Stimulated activated naive CD4-positive, alpha-beta T cell treated with Interleukin-2 at 50 U/mL for 16 hours (primary cell): ENCODE measurements around the gene NXPH1.

Experiments
- DNase-seq: peaks from one replicate; lab custom pipeline; 2025; lab: John Stamatoyannopoulos, UW

NXPH1 gene

DNA sequence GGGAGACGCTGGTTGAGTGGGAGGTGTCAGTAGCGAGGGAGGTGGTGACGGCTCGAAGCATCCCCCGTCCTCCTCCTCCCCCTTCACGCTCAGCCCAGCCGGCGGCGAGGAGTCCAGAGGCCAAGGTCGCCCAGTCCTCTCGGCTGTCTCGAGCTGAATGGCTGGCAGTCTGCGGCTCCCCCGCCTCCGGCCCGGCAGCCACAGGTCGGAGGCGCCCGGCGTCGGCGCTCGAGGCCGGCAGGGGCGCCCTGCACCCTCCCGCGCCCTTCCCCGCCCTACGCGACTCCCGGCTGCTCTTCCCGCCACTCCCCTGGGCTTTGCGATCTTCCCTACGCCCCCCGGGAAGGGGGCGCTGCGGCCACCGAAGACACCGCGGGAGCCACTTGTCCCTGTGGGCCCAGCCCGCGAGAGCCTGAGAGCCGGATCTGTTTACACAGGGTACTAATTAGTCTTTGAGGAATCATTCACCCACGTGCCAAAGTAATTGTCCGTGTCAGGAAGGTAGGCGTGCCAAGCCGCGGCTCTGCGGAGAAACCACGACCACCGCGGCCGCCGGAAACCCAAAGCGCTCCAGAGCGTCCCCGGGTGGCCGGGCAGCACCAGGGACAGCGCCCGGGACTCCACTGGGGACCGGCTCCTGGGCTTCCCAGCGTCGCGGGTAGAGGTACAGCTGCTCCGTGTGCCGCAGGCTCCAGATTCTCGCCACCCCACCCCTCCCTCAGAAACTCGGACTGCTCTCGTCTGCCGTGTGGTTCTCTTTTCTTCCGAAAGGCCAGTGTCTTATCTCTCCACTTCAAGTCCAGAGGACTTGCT, at the start of gene NXPH1:
Gene NXPH1, plus strand, starts transcription at position 133 of the 813 bp plus-strand sequence.
- no peak for DNase-seq

DNA sequence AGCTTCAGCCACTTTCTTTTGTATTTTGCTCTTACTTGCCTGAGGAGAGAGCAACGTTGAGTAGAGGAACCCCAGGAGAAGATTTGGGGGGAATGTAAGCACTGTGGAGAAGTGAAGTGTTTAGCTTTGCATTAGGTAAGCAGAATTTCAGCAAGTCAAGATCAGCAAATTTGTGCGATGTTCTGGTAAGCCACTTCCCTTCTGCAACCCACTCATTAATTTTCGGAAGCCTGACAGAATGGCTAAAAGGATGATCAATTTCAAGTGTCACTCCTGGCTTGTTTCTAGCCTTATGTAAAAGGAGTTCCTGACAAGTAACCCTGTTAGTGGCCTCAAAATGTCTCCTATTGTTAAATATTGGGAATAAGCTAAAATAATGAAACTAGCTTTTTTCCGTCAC, 48.5 kb upstream of the NXPH1 start:
- DNase-seq: no peak

DNA sequence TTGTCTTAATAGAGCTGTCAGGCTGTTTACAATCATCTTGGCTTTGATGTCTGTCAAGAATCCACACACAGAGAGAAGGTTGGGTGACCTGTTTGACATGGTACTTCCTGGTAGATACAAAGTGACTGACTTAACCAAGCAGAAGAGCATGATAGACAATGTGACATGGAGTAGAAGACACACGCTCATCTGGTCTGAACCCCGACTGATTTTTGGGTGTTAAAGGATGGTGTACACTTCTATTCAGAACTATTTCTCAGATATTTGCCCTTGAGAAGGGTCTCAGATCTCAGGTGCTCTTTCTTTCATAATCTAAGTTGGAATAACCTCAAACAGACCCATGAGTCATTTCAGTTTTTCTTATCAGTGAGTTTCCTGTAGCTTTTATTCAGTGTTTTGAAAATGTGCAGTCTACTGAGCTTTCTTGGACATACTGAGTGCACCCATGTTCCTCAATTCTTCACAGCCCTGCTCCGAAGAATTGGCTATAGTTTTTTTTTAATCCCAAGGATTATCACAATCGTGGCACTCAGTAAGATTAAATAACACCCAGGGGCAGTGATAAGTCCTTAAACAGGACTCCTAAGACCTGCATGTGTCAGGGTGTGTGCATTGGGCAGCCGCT, 46.4 kb upstream of the NXPH1 start:
- no peak for DNase-seq

DNA sequence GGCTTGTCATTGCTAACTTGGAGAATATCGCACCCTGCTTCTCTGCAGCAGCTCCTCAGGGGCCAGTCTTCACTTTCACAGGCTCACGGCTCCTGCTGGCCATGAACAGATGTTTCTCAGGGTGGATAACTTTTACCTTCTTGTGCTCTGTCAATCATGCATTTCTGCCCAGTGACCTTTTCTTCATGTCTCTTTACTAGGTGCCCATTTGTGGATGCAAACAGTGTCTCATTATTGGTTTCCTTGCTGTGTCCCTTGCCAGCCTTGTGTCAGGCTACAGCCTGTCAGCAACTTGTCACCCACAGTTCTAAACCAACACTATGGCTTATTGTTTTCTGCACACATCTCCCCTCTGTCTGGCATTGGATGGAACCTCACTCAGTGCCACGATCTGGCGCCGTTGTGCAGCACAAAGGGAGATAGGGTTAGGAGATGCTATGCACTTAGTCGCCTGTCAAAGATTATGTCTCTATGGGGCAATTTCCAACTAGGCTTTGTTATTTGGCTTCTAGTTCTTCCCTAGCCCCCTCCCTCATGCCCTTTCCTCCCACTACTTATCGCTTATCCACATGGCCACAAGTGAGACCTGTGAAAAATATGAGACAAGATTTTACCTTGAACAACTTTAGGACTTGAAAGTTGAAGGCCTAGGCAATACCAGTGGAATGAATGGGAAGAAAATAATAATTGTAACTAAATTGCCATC, 45.7 kb upstream of the NXPH1 start:
- no peak for DNase-seq

DNA sequence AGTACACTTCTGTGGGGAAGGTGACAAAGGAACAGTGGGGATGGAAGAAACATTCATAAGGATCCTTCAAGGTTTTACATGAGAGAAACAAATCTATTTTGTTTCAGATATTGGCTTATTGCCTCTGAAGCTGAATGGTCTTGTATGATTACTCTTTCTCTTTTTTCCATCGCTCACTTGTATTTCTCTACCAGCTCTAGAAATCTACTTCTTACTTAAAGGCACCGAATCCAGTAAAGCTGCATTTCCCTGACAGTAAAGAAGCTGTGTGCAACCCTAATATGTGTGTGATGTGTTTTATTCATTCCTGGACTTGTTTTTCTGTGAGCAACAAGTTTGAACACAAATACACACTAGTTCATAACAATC, 45.2 kb upstream of the NXPH1 start:
- DNase-seq: no peak

DNA sequence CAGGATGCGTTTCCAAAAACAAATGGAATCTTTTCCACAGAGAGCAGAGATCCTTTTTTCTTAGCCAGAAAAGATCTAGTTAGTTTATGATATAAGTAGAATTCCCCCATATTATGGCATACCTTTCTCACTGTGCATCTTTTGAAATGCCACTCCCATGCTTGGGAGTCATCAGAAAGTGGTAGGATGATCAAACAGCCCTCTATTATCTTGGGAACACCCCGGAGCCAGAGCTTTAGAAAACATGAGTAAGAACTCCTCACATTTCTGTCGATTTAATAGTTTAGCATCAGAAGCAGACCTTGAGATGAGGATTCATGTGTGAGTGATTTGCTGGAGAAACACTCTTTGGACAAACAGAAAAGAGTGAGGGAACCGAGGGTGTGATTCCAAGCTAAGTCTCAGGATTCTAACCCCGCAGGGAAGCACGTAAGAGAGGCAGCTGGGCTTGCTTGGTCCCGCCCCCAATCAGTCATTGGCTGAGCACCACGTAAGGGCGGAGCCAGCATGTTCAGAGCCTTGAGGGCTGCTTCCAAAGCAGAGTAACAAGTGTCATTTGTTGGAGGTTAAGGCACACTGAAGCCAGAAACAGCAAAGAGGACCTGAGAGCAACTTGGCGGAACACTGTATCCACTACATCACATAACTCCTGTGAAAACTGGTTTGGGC, 43.7 kb upstream of the NXPH1 start:
- no peak for DNase-seq

DNA sequence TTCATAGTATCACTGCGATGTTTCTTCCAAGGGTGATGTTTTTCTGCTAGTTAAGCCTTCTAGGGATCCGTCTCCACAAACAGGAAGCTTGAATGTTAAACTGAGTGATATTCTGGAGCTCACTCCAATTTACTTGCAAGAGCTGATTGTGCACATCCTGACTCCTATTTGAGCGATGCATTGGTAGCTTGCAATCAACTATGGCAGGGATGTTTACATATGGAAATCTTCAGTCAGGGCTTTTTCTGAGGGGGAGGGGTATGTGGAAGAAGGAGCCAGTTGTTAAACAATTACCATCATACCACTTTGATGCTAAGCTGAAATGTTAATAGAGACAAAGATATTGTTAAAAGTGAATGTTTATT, 43.2 kb upstream of the NXPH1 start:
- DNase-seq: no peak

DNA sequence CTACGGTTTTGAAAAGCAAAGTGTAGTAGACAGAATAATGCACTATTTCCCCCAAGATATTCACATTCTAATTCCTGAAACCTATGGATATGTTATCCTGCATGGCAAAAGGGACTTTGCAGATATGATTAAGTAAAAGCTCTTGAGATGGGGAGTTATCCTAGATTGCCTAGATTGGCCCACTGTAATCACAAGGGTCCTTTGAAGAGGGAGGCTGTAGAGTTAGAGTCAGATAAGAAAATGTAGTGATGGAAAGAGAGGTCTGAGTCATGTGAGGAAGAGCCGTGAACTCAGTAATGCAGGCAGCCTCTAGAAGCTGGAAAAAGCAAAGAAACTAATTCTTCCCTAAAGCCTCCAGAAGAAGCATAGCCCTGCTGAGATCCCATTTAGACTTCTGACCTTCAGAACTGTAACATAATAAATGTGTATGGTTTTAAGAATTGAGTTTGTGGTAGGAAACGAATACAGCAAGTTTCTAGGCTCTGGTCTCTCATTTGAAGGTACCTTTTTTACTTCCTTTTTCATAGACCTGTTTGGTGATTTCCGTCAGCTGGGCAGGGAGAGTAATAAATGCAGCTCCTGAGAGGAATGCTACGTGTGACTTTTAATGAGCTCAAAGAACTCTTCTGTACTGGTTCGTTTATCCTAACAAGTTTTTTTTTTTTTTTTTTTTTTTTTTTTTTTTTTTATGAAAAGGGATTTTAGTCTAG, 41.9 kb upstream of the NXPH1 start:
- no peak for DNase-seq

DNA sequence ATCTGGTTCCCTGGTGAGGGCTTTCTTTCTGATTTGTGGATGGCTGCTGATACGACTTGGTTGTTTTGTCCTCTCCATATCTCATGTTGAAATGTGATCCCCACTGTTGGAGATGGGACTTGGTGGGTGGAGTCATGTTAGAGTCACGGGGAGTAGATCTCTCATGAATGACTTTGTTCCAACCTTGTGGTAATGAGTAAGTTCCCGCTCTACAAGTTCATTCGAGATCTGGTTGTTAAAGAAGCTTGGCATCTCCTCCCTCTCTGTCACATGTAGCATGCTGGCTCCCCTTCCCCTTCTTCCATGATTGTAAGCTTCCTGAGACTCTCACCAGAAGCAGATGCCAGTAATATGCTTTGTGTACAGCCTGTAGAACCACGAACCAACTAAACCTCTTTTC, 37.1 kb upstream of the NXPH1 start:
- no peak for DNase-seq

DNA sequence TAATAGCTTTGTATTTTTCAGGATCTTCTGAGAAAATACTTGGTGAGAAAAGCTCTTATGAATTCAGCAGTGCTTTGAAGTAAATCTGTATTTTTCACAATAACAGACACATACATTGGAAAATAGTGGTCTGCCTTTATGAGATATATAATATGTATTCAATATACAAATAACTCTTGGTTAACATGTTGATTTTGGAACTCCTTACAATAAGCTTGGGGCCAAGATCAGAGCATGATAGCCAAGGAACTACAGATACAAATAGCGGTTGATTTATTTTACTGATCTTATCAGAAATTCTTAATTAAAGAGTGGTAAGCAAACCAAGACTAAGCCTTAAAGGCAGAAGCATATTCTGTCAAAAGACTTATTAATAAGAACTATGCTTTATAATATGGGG, 24.5 kb upstream of the NXPH1 start:
- DNase-seq: no peak

DNA sequence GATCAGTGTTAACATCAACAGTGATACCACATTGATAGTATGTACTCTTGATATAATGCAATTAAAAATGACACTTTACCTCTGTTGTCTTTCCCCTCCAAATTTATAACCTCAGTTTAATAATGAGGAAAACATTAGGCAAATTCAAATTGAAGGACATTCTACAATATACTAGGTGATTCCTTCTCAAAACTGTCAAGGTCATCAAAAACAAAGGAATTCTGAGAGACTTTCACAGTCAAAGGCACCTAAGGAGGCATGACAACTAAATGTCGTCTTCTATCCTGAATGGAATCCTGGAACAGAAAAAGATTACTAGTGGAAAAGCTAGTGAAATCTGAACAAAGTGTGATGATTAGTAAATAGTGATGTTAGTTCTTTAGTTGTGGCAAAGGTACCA, 22.3 kb upstream of the NXPH1 start:
- no peak for DNase-seq

DNA sequence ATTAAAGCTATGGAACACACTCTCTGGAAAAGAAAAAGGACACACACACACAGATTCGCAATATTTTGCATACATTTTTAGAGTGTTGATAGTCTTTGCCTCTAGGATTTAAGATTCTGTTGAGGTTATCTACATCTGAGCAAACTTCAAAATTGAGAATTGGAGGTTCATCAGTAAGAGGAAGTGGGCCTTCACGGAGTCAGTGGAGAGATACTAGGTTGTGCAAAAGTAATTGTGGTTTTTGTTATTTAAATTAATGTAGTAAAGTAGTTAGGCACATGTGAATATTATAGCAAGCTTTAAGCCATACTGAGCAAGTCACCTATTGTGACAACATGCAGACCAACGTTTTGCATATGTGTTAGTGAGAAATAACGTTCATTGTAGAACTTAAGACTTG, 19.8 kb upstream of the NXPH1 start:
- no peak for DNase-seq

DNA sequence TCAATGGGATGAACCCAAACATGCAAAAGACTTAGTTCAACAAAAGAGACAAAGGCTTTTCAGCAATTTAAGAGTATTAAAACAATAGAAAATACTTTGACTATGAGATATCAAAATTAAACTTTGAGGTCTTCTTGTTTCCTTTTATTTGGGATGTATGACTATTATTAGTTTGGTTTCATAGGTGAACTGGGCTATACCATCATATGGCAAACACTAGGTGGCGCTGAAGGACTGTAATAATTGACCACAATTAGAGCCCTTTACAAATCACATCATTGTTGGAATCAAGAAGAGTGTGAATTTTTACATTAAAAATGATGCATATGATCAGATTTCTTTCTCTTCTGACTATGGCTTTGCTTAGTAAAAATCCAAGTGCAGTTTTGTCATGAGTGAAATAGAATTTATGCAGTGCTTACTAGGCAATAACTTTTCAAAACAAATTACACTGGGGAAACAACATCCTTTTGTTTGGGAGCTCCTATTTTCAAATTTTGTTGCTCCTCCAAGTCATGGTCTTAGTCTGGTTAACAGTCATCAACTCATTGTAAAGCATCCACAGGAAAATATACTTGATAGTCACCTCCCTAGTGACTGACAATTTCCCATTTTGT, 14.7 kb upstream of the NXPH1 start:
- no peak for DNase-seq

DNA sequence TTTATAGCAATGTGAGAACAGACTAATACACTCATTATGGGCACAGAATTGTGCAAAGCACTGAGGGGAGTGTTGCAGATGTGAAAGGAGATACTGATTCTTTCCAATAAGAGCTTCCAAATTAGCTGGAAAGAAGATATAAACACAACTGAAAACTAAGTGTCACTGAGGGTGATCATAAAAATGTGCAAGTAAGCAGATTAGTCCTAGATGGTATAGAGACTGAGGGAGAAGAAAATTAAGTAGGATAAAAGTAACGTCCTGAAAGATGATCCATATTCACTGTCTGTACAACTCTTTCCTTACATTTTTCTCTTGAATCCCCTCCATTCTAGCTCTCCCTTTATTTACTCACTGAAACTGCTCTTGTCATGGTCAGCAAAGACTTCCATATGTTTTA, 11.2 kb upstream of the NXPH1 start:
- DNase-seq: no peak

DNA sequence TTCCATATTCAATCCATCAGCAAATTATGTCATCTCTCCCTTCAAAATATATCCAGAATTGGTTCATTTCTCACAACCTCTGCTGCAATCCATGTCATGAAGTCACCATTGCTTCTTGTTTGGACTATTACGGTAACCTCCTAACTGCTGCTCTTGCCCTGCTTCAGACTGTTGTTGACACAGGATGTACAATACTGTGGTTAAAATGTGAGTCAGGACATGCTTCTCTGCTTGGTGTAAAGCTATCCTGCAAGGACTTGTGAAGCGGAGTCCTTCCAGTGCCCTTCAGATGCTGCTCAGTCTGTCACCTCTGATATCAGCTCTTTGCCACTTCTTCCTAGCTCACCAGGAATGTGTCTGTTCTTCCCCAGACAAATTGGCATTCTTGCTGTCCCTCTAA, 10.4 kb upstream of the NXPH1 start:
- DNase-seq: no peak

DNA sequence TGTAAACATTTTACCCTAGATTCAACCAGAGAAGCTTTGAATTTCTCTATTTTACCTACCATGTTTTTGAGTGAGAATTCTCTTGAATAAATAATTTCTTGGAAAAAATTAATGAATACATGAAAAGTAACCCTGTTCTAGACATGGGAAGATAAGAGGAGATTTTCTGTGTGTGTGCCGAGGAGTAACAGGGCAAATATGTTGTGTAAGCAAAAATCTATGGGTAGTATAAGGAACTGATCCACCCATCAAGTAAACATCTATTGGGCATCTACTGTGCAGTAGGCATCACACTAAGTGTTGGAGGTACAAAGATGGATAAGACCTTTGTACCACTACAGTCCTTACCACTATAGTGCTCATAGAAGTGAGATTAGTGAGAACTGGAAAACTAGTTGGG, 8.2 kb upstream of the NXPH1 start:
- no peak for DNase-seq

DNA sequence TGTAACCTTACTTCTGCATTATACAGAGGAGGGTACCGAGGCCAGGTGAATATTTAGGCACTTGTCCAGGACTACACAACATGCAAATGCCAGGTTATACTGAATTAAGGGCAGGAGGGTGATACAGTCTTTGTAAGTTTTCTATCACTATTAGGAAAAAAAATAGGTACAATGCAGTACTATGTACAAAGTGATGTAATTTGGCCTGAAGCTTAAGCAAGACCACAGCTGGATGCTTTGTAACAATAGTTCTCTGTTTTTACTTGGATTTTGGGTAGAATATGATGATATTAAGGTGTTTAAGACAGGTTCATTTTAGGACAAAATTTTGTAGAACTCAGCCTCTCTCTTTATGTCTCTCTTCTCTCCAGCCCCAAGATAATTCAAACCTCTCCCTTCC, 2.8 kb upstream of the NXPH1 start:
- no peak for DNase-seq

DNA sequence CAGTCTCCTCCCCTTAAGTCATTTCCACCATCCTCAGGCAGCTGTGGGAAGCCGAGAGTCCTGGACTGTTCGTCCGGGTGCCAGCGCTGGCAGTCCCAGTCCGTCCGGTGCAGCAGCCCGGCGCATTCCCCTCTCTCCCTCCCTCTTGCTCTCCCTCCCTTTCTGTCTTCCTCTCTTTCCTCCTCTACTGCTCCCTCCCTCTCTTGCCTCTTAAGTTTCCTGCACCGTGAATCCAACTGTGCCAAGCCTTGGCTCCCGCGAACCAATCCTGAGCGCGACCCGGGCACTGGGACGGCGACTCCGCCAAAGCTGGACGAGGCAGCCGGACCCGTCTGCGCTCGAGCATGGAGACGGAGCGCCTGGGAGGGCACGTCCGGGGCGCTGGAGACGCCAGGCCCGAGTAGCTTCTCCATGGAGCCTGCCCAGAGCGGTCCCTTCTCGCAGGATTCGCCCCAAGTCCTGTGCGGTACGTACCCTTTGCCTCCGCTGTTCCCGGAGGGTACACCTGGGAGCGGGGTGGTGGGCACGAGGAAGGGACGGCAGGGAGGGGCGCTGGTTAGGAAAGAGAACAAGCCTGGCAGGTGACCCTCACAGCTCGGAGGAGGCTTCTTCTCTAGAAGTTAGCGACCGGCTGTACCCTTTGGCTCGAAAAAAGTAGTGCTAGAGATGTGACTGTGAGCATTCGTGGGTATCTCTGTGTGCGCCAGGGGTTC, 1.0 kb downstream of the NXPH1 start:
- no peak for DNase-seq

DNA sequence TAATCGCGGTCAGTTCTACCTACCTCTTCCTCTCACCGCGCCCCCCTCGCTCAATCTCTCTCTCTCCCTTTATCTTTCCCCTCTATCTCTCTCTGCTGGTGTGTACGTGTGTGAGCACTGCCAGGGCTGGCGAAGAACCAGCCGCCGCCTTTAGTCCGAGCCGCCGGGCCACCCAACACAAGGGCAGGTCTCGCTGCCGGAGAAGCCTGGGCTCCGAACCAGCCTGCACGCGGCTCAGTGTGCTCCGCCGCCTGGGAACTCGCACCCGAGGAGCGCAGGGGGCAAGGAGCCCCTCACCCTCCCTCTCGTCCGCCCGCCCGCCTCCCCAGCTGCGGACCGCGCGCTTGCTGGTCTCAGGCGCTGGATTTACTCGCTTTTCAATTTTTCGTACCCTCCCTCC, 1.7 kb downstream of the NXPH1 start:
- no peak for DNase-seq

DNA sequence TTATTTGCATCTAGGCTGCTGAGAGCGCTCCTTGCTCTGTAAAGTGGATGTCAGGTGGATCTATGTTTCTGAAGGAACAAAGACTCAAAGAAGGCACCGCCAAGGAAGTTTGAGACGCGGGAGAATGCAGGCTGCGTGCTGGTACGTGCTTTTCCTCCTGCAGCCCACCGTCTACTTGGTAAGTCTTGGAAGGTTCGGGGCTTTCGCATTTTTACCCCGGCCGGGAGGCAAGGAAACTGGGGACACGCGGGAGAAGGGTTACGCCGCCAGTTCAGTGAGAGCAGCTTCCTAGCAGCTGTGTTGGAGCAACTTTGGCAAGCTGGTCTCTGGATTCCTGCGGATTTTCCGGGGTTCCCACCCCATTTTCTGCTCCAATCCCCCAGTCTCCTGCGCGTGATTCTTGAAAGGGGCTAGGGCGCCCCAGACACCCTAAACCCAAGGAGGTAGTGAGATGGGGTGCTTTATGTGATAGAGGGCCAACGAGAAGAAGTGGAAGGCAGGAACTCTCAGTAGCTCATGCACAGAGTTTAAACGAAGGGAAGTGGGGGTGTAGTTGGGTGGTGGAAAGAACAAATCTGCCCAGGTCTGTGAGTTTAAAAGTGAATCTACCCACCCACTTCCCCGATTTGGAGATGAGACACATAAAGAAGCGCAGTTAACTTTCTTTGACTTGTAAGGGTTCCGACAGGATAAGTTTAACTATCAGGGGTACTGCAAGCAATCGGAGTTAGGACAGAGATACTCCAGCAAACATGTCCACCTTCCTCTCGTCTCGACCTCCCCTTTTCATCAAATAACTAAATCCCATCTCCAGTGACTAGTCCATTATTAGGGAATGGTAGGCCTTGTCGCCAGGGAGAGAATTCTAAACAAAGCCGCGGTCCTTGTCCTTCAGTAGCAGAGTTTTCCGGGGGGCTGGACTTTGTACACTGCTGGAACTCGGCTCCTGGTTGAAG, 2.5 kb downstream of the NXPH1 start:
- DNase-seq: no peak
